ENCODE results near the gene KRTAP12-3. TPM values are rescaled to one million over a fixed set of nuclear protein-coding genes. Genes with fewer than 3 reads are reported as not detected.

Gene KRTAP12-3
- total and polyA plus RNA-seq, 2 donors (not counting 1 experiment from before 2014, with no cell fraction given): not detected

- Histone ChIP-seq H2AFZ (ENCODE audit: low read length) (no peak overlapping the region), H3K36me3 (ENCODE audit: control insufficient read depth, insufficient read depth, low read length) (no peaks in the 10 kb centered on the region), H3K27ac (ENCODE audit: insufficient read depth, low read length) (no peak overlapping the region), H3K4me3 (replicated peaks in 1 of 4; ENCODE audit: control extremely low read depth in 1 of 4, insufficient read depth in 1 of 4, low read depth in 3 of 4, low read length in 4 of 4) (no peak overlapping the region), H3K9me3 (ENCODE audit: control insufficient read depth, insufficient read depth, low read depth, low read length) (no peaks in the 10 kb centered on the region), H3K27me3 (ENCODE audit: control insufficient read depth, insufficient read depth, low read length) (peaks cover 8% of the 10 kb centered on the region), H3K4me2 (ENCODE audit: extremely low read depth, insufficient read depth, low read length) (no peak overlapping the region), H3K79me2 (ENCODE audit: control insufficient read depth, insufficient read depth, low read length) (no peaks in the 10 kb centered on the region), H4K20me1 (ENCODE audit: control insufficient read depth, extremely low read depth, insufficient read depth, low read length) (no peaks in the 10 kb centered on the region), H3K9ac (ENCODE audit: insufficient read depth, low read length) (no peak overlapping the region), H3K4me1 (ENCODE audit: control insufficient read depth, extremely low read depth, insufficient read depth, low read length) (no peaks in the 10 kb centered on the region)
- no peak for DNase-seq (ENCODE audit: low read depth in 2 of 2)
- TF ChIP-seq CTCF (conservative IDR thresholded peaks at IDR 0.05 in 1 of 2, IDR thresholded peaks at IDR 0.05 in 1 of 2; ENCODE audit: low read depth in 1 of 2, low read length in 2 of 2): no peak
- no peak for TF ChIP-seq EZH2 (IDR thresholded peaks at IDR 0.05; ENCODE audit: low read length, missing control alignments)
Observed at GRCh38 chr21:44701023-44701400, 43.3 kb downstream of the KRTAP12-3 start.

GRCh38 chr21:44701541-44701940, 43.8 kb downstream of the KRTAP12-3 start:
- H3K27me3 ChIP-seq (ENCODE audit: control insufficient read depth, insufficient read depth, low read length): peaks cover 13% of the 10 kb centered on the region
- no peaks in the 10 kb centered on the region for H3K9me3 ChIP-seq (ENCODE audit: control insufficient read depth, insufficient read depth, low read depth, low read length)
- H3K36me3 ChIP-seq (ENCODE audit: control insufficient read depth, insufficient read depth, low read length): no peaks in the 10 kb centered on the region
- H3K4me2 ChIP-seq (ENCODE audit: extremely low read depth, insufficient read depth, low read length): no peak overlapping the region
- TF ChIP-seq CTCF (conservative IDR thresholded peaks at IDR 0.05 in 1 of 2, IDR thresholded peaks at IDR 0.05 in 1 of 2; ENCODE audit: low read depth in 1 of 2, low read length in 2 of 2): no peak
- no peak for TF ChIP-seq EZH2 (IDR thresholded peaks at IDR 0.05; ENCODE audit: low read length, missing control alignments)
- no peak overlapping the region for H2AFZ ChIP-seq (ENCODE audit: low read length)
- DNase-seq (ENCODE audit: low read depth in 2 of 2): no peak
- H3K27ac ChIP-seq (ENCODE audit: insufficient read depth, low read length): no peak overlapping the region
- no peaks in the 10 kb centered on the region for H3K4me1 ChIP-seq (ENCODE audit: control insufficient read depth, extremely low read depth, insufficient read depth, low read length)
- H4K20me1 ChIP-seq (ENCODE audit: control insufficient read depth, extremely low read depth, insufficient read depth, low read length): no peaks in the 10 kb centered on the region
- no peak overlapping the region for H3K9ac ChIP-seq (ENCODE audit: insufficient read depth, low read length)
- no peaks in the 10 kb centered on the region for H3K79me2 ChIP-seq (ENCODE audit: control insufficient read depth, insufficient read depth, low read length)
- no peak overlapping the region for H3K4me3 ChIP-seq (replicated peaks in 1 of 4; ENCODE audit: control extremely low read depth in 1 of 4, insufficient read depth in 1 of 4, low read depth in 3 of 4, low read length in 4 of 4)

- DNase-seq (ENCODE audit: low read depth in 2 of 2): no peak
- H3K79me2 ChIP-seq (ENCODE audit: control insufficient read depth, insufficient read depth, low read length): no peaks in the 10 kb centered on the region
- H3K9me3 ChIP-seq (ENCODE audit: control insufficient read depth, insufficient read depth, low read depth, low read length): no peaks in the 10 kb centered on the region
- peaks cover 14% of the 10 kb centered on the region for H3K27me3 ChIP-seq (ENCODE audit: control insufficient read depth, insufficient read depth, low read length)
- H3K36me3 ChIP-seq (ENCODE audit: control insufficient read depth, insufficient read depth, low read length): no peaks in the 10 kb centered on the region
- H3K4me3 ChIP-seq (replicated peaks in 1 of 4; ENCODE audit: control extremely low read depth in 1 of 4, insufficient read depth in 1 of 4, low read depth in 3 of 4, low read length in 4 of 4): no peak overlapping the region
- H2AFZ ChIP-seq (ENCODE audit: low read length): no peak overlapping the region
- H3K4me1 ChIP-seq (ENCODE audit: control insufficient read depth, extremely low read depth, insufficient read depth, low read length): no peaks in the 10 kb centered on the region
- H4K20me1 ChIP-seq (ENCODE audit: control insufficient read depth, extremely low read depth, insufficient read depth, low read length): no peaks in the 10 kb centered on the region
- no peak overlapping the region for H3K4me2 ChIP-seq (ENCODE audit: extremely low read depth, insufficient read depth, low read length)
- no peak overlapping the region for H3K27ac ChIP-seq (ENCODE audit: insufficient read depth, low read length)
- H3K9ac ChIP-seq (ENCODE audit: insufficient read depth, low read length): no peak overlapping the region
- TF ChIP-seq CTCF (conservative IDR thresholded peaks at IDR 0.05 in 1 of 2, IDR thresholded peaks at IDR 0.05 in 1 of 2; ENCODE audit: low read depth in 1 of 2, low read length in 2 of 2) (no peak), EZH2 (IDR thresholded peaks at IDR 0.05; ENCODE audit: low read length, missing control alignments) (no peak)
Observed at GRCh38 chr21:44702111-44702972, 44.6 kb downstream of the KRTAP12-3 start.
